ENCODE measurements around the gene CX3CL1.
"Not testable (repeated sequence)": the region's sequence is repeated elsewhere in the genome, so short reads cannot be mapped to it uniquely, and the experiment has no call there.

The CX3CL1 gene

DNA sequence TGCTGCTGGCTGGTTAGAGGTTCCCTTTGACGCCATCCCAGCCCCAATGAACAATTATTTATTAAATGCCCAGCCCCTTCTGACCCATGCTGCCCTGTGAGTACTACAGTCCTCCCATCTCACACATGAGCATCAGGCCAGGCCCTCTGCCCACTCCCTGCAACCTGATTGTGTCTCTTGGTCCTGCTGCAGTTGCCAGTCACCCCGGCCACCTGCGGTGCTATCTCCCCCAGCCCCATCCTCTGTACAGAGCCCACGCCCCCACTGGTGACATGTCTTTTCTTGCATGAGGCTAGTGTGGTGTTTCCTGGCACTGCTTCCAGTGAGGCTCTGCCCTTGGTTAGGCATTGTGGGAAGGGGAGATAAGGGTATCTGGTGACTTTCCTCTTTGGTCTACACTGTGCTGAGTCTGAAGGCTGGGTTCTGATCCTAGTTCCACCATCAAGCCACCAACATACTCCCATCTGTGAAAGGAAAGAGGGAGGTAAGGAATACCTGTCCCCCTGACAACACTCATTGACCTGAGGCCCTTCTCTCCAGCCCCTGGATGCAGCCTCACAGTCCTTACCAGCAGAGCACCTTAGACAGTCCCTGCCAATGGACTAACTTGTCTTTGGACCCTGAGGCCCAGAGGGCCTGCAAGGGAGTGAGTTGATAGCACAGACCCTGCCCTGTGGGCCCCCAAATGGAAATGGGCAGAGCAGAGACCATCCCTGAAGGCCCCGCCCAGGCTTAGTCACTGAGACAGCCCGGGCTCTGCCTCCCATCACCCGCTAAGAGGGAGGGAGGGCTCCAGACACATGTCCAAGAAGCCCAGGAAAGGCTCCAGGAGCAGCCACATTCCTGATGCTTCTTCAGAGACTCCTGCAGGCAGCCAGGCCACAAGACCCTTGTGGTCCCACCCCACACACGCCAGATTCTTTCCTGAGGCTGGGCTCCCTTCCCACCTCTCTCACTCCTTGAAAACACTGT, 11.3 kb downstream of the CX3CL1 start:
- no peak for DNase-seq

DNA sequence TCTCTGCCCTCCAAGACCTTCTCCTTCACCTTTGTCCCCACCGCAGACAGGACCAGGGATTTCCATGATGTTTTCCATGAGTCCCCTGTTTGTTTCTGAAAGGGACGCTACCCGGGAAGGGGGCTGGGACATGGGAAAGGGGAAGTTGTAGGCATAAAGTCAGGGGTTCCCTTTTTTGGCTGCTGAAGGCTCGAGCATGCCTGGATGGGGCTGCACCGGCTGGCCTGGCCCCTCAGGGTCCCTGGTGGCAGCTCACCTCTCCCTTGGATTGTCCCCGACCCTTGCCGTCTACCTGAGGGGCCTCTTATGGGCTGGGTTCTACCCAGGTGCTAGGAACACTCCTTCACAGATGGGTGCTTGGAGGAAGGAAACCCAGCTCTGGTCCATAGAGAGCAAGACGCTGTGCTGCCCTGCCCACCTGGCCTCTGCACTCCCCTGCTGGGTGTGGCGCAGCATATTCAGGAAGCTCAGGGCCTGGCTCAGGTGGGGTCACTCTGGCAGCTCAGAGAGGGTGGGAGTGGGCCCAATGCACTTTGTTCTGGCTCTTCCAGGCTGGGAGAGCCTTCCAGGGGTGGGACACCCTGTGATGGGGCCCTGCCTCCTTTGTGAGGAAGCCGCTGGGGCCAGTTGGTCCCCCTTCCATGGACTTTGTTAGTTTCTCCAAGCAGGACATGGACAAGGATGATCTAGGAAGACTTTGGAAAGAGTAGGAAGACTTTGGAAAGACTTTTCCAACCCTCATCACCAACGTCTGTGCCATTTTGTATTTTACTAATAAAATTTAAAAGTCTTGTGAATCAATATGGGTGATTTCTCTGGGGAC, 12.2 kb downstream of the CX3CL1 start:
- DNase-seq = no peak

DNA sequence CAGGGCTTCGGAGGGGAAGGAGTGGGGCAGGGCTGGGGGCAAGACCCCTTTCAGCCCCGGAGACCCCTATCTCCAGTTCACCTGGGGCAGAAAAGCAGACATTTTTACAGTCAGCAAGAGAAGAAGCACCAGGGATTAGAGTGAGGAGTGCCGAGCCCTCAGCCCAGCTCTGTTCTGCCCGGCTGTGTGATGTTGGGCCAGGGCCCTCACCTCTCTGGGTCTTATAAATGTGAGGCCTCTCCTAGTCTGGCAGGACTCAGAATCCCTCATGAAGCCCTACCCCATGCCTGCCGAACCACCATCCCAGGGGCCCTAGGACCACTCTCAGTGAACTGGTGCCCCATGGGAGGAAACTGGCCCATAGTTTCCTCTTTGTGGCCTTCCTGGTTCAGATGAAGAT, 12.8 kb downstream of the CX3CL1 start:
- DNase-seq = no peak

DNA sequence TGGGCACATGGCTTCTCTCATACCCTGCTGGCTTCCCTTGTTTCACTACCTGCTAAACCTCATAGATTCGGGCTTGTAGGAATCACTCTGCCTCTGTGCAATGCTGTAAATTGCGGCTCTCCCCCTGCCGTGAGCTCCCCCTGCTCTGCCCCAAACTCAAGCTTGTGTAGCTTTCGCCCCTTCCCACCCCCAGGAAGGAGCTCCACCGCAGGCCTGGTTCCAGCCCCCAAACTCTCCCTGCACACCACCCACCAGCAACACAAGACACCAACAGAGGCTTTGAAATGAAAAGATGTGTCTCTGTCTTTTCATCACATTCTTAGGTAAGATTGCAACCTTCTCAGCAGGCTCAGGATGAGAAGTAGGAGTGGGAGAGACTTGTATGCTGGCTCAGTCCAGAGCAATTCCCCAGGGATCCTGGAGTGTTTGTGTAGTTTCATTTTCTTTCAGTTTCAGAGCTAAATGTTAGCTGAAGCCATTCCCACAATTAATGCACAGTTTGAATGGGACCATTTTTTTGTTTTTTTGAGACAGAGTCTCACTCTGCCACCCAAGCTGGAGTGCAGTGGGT, 14.2 kb downstream of the CX3CL1 start:
- no peak for DNase-seq

DNA sequence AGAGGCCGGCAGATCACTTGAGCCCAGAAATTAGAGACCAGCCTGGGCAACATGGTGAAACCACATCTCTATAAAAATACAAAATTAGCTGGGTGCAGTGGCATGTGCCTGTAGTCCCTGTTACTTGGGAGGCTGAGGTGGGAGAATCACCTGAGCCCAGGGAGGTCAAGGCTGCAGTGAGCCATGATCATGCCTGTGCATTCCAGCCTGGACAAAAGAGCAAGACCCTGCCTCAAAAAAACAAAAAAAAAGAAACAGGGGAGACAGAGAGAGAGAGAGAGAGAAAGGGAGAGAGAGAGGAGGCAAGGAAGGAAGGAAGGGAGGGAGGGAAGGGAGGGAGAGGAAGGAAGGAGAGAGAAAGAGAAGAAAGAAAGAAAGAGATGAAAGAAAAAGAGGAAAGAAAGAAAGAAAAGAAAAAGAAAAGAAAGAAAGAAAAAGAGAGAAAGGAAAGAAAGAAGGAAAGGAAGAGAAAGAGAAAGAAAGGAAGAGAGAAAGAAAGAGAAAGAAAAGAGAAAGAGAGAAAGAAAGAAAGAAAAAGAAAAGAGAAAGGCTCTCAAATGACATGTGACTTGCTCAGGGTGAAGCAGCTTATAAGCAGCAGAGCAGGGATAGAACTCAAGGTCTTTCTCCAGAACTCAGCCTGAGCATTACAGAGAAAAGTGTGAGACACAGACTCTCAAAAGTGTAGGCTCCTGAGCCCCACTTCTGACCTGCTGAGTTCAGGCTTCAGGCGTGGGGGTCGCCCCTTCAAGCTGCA, 15.5 kb downstream of the CX3CL1 start:
- no peak for DNase-seq

DNA sequence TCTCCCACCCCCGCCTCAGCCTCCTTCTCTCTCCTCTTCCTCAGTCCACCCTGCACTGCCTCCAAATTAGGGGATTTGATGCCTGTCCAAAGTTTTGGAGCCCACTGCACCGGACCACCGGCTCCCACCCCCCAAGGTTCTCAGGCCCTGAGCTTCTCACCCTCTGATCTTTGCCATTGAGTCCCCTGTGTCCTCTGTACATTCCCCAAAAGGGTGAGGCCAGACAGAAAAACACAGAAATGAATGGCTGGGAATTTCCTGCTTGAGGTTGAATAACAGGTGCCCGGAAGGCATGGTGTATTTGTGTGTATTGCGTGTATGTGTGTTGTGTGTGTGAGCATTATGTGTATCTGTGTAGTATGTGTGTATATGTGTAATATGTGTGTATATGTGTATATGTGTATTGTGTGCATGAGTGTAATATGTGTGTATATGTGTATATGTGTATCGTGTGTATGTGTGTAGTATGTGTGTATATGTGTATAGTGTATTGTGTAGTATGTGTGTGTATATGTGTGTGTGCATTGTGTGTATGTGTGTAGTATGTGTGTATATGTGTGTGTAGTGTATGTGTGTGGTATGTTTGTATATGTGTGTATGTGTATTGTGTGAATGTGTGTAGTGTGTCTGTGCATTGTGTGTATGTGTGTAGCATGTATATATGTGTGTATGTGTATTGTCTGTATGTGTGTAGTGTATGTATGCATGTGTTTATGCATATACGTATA, 16.2 kb downstream of the CX3CL1 start:
- no peak for DNase-seq

DNA sequence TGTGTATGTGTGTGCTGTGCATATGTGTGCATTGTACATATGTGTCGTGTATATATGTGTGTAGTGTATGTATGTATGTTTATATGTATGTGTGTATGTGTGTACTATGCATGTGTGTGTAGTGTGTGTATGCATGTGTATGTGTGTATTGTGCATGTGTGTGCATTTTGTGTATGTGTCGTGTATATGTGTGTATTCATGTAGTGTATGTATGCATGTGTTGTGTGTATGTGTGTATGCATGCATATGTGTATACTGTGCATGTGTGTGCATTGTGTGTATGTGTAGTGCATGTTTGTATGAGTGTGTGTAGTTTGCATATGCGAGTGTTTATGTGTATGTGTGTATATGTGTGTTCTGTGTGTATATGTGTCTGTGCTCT, 16.8 kb downstream of the CX3CL1 start:
- no peak for DNase-seq

DNA sequence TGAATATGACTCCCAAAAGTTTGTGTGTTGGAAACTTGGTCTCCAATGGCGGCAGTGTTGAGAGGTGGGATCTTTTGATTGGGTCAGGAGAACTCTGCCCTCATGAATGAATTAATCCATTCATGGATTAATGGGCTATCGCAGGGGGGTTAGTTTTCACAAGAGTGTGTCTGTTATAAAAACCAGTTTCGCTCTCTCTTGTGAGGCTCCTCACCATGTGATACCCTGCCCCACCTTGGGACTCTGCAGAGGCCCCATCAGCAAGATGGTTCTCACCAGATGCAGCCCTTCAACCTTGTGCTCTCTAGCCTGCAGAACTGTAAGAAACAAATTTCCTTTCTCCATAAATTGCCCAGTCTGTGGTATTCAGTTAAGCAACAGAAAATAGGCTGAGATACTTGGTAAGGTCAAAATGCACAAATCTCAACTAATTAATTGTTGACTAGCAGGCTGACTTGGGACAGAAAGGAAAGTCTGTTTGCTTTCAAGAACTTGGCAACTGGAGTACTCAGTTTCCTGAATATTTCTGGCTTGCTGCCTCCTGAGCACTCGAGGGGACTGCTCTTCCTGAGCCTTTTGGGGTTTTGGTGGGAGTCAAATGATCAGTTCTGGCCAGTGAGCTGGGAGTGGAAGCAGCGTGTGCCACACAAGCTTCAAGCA, 18.5 kb downstream of the CX3CL1 start:
- no peak for DNase-seq

DNA sequence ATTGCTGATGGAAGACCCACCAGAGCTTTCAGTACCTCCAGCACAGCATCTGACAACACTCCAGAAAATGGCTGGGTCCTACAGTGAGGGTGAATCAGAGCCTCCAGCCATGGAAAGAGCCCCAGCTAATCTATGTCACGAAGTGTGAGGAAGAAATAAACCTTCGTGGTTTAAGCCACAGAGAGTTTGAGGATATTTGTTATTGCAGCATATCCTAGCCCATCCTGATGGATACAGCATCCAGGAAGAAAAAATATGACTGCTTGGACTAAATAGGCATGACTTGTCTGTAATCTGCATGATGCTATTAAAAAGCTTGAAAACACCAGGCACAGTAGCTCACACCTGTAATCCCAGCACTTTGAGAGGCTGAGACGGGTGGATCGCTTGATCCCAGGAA, 19.0 kb downstream of the CX3CL1 start:
- no peak for DNase-seq

DNA sequence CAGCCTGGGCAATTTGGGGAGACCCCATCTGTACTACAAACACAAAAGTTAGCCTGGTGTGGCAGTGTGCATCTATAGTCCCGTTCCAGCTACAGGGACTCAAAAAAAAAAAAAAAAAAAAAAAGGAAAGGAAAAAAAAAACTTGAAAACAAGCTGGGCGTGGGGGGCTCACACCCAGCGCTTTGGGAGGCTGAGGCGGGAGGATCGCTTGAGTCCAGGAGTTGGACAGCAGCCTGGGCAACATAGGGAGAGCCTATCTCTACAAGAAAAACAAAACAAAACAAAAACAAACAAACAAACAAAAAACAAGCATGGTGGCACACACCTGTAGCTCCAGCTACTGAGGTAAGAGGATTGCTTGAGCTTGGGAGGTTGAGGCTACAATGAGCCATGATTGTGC, 19.4 kb downstream of the CX3CL1 start:
- DNase-seq = no peak

DNA sequence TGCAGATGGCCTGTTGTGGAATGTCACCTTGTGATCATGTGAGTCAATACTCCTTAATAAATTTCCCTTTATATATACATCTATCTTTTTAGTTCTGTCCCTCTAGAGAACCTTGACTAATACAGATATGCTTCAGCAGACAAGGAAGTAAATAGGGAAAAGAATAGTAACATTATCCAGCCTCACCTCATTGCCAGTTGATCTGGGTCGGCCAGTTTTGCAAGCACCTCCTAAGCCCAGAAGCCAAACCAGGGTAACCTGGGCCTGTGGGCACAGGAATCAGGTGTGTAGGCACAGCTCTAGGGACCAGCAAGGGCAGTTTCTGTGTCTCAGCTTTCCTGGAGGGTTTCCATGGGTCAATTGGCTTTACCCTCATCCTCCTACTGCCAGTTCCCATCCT, 20.4 kb downstream of the CX3CL1 start:
- DNase-seq = no peak

DNA sequence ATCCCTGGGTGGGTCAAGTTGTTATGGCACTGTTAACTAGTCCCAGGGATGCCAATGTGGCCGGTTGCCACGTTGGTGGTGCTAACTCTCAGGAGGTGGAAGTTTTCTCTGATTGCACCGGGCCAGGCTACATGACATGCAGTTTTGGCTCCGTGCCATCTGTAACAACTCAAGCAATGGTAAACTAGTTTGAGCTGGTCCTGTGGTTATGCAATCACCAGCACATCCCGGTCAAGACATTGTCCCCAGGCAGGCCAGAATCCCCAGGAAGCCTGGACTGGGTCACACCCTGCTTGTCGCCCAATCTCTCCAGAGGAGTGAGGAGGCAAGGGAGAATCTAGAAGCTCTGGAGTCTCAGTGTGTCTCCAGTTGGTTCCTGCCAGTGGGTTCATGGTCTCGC, 22.2 kb downstream of the CX3CL1 start:
- no peak for DNase-seq

DNA sequence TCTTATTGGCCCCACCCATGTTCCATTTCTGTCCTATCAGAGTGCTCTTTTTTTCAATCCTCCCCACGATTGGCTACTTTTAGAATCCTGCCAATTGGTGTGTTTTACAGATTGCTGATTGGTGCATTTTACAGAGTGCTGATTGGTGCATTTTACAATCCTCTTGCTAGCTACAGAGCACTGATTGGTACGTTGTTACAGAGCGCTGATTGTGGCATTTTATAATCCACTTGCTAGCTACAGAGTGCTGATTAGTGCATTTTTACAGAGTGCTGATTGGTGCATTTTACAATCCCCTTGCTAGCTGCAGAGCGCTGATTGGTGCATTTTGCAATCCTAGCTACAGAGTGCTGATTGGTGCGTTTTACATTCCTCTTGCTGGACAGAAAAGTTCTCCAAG, 22.7 kb downstream of the CX3CL1 start:
- no peak for DNase-seq

DNA sequence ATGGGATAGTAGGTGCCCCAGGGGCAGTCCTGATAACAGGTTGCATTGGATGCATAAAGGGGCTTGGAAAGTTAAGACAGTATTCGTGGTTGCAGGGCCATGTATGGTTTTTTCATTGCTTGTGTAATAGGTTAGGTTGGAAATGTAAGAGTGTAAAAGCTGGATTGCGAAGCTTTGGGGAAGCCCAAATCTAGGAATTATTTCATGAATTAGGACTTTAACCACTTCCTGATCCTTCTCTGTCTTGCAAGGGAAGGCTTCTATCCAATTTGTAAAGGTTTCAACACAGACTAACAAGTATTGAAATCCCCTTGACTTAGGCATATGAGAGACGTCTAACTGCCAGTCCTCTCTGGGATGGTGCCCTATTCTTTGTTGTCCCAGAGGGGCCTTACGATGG, 24.5 kb downstream of the CX3CL1 start:
- DNase-seq = no peak

DNA sequence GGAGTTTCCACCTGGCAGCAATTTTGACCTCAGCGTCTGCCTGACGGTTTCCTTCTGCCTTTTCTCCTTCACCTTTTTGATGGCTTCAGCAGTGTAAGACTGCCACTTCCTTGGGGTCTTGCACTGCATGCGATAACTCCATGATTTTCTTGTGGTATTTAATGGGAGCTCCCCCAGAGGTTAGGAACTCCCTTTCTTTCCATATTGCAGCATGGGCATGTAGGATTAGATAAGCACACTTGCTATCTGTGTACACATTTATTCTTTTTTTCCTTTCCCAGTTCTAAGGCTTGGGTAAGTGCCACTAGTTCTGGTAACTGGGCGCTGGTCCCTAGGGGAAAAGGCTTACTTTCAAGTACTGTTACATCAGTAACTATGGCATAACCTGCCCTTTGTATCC, 25.2 kb downstream of the CX3CL1 start:
- not testable (repeated sequence) for DNase-seq

DNA sequence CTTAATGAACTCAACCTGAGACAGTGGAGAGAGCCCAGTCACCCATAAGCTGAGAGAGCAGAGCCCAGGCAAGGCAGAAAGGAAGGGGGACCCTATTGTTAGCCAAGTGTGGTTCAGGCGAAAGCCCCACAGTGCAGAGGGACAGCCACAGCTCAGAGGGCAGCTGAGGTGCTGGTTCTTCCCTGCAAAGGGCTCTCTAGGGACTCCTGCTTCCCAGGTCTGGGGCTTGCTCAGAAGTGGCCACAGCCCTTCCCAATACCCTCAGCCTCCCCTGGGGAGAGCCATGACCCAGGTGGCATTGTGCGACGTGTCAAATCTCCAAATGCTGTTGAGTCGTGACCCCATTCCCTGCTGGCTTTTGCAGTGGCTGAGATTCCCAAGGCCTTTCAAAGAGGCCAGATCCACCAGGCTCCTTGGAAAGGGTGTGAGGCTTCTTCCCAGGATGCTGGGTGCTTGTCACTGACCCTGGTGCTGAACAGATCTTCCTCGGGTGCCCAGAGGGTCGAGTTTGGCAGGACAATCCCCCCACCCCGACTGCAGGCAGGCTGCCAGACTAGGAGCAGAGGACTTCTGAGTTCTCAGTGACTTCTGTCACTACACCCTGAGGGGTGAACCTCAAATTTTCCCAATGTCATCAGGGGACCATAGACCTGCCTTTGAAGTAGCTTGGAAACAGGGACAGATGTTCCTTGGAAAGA, 29.8 kb downstream of the CX3CL1 start:
- DNase-seq = no peak

DNA sequence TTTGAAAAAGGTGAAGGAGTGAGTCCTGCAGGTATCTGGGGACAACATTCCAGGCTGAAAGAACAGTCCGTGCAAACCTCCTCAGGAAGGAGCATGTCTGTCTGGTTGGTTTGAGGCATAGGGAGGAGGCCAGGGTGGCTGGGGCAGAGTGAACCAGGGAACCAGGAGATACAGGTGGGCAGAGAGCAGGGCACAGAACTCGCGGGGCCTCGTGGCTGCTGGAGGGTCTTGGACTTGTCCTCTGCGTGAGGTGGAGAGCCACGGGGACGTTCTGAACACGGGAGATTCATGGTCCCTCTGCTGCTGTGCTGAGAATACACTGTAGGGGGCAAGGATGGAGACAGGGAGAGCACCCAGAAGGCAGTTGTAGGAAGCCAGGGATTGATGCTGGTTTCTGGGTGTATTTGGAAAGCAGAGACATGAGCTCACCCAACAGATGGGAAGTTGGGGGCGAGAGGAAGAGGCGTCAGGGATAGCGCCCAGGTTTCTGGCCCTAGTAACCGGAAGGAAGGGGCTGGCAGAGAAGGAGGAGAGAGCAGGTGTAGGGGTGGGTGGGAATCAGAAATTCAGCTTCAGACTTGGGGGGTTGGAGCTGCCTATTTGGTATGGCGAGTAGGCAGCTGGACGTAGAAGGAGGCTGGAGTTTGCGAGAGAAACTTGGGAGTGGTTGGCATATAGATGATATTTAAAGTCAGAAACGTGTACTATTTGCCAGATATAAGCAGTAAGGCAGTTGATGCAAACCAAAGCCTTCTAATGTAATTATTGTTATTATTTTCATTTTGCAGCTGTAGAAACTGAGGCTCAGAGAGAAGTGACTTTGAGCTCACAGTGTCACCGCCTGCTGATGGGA, 31.9 kb downstream of the CX3CL1 start, which contains the start of gene CCL17:
TSS of gene CCL17 (plus strand) at position 803 of the 853 bp plus-strand sequence. CDS start 9,166 bp downstream, outside the sequence.
- no peak for DNase-seq

DNA sequence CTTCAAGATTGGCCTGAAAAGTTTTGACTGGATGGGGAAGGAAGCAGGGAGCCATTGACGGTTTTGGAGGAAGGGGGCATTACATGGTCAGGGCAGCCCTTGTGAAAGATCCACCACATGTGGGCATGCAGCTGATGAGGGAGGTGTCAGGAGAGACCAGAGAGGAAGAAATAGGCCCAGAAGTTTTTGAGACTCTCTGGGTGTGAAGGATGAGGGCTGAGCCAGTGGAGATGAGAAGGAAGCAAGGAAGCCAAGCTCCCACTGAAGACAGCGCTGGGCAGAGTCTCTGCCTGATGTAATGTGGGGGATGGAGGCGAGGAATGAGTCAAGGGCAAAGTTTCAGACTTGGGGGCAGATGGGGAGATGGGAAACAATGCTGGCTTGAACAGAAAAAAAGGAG, 32.8 kb downstream of the CX3CL1 start:
- no peak for DNase-seq

DNA sequence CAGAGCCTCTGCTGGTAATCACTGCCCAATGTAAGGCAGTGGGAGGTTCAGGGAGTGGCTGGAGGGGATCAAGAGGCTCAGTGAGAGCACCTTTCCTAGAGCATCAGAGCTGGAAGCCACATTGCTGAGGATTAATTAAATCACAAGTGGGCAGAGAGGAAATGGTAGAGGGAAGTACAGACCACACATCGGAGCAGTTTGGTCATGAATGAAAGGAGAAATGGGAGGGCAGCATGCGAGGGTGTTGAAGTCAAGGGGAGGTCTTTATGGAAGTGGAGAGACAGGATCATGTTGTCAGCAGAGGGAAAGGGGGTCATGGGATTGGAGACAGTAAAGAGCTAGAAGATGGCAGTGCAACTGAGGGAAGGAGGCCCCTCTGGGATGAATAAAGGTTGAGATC, 34.6 kb downstream of the CX3CL1 start:
- no peak for DNase-seq

Data from right forelimb (tissue), 1 donor.